Eye (tissue), 1 donor: ENCODE results near the gene ATXN1L.
"Not testable (repeated sequence)": the region's sequence is repeated elsewhere in the genome, so short reads cannot be mapped to it uniquely, and the experiment has no call there.

Experiments used
- DNase-seq: peaks from one replicate; pipeline ENCODE4 v3.0.0-alpha.2; 2015

Gene ATXN1L

DNA sequence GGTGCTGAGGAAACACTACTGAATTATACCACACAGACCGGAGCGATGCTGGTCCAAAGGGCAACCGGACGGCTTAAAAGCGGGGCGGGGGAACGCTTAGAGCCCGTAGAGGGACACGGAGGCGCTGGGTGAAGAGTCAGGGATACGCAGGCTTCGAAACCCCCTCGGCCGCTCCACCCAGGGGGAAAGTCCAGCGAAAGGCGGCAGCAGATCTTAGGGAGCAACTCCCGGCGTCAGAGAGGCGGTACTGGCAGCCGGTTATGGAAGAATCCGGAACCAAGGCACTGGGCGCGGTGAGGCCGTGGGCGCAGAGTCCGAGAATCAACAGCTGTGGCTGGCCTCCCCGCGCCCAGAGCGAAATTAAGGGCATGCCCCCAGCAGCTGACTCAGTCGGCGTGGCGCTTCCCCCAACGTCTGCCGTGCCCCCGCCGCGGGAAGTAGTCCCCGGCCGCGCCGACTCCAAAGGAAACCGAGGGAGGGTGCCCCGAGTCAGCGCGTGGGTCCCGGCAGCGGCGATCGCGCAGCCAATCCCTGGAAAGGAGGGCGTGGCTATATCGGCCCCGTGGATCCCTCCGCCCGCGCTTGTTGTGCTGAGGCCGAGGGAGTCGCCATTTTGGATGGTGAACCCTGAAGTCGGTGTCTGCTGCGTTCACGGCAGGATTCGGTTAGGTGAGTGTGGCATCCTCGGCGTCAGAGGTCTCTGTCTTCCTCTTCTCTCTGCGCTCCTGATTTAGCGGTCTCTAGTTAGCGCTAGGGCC lies 49.3 kb downstream of the ATXN1L start, which contains the start of gene IST1:
IST1 (plus strand) TSS at position 611 of the 758 bp plus-strand sequence. CDS start 20,110 bp downstream, outside the sequence.
- peak; percentile 99 for DNase-seq

DNA sequence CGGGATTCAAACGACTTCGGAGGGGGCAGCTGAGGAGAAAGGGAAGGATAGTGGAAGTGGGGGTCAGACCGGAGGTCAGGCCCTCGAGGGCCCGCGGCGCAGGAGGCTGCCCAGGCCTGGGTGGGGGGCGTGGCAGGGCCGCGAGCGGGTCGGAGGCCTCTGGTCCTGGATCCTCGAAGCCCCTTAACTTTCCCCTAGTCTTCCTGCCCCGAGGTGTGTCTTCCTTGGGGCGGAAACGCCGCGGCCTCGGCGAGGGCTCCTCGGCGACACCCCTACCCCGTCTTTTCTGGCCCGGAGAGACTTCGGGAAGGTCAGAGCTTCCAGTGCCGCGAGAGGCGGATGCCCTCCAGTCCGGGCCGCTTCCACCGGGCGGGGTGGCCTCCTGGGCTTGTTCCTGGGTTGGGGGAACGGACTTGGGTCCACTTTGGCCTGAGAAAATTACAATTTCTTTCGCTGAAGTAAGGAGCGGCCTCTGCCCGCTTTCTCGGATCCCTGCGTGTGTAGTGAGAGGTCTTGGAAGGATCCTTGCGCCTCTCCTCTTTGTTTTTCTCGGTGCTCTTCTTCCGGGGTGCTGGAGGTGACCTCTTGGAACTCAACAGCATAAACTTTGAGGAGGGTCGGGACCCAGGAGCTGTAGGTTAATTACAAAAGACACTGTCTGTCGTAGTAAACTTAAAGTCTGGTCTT lies 50.0 kb downstream of the ATXN1L start:
- no peak for DNase-seq

DNA sequence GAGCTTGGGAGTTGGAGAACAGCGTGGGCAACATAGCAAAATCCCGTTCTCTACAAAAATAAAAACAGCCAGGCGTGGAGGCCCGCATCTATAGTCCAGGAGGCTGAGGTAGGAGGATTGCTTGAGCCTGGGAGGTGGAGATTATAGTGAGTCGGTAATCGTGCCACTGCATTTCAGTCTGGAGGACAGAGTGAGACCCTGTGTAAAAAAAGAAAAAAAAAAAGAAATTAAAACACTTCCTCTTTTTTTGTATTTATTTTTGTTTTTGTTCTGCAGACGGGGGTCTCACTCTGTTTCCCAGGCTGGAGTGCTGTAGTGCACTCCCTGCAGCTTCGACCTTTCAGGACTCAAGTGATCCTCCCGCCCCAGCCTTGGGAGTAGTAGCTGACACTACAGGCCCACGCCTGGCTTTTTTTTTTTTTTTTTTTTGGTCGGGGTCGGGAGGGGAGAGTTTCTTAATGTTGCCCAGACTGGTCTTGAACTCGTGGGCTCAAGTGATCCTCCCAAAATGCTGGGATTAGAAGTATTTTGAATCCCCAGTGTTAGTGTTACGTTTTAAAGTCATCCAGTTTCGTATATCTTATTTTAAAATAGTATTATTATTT lies 51.1 kb downstream of the ATXN1L start:
- no peak for DNase-seq

DNA sequence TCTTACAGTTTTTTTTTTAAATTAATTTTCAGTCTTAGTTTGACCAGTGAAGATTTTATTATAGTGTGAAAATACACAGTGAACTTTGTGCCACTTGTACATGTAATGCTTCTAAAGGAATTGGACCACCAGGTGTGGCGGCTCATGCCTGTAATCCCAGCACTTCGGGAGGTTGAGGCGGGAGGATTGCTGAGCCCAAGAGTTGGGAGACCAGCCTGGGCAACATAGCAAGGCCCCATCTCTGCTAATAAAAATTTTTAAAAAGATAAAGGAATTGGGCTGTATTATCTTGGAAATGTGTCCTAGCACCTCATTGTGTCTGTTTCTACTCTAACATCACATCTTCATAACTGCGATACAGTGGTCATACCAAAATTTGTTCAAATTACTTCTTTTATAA lies 53.4 kb downstream of the ATXN1L start:
- no peak for DNase-seq

DNA sequence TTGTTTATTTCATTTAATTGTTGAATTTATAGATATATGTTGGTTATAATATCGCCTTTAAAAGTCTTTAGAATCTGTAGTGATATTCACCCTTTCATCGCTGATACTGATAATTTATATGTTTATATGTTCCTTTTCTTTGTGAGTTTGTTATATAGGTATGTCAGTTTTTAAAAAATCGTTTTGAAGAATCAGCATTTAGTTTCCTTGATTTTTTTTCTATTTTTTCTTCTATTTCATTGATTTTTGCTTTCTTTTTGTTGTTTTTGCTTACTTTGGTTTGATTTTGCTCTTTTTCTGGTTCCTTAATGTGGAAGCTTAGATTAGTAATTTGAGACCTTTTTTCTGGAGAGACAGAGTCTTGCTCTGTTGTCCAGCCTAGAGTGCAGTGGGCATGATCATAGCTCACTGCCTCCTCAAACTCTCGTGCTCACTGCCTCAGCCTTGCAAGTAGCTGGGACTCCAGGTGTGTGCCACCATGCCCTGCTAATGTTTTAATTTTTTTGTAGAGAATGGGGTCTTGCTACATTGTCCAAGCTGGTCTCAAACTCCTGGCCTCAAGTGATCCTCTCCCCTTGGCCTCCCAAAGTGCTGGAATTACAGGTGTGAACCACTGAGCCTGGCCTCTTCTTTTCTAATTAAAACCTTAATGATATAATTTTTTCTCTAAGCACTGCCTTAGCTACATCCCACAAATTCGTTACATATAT lies 57.0 kb downstream of the ATXN1L start:
- no peak for DNase-seq

DNA sequence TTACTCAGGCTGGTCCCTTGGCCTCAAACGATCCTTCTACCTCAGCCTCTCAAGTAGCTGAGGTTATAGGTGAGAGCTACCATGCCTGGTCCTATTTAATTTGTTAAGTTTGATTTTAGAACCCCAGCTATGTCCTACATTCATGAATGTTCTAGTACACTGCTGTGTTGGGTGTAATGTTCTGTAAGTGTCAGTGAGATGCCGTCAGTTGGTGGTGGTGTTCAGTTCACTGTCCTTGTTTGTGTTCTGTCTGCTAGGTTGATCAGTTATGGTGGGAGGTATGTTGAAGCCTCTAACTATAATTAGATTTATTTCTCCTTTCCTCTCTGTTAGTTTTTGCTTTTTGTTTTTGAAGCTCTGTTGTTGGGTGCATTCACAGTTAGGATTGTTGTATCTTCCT lies 57.8 kb downstream of the ATXN1L start:
- no peak for DNase-seq

DNA sequence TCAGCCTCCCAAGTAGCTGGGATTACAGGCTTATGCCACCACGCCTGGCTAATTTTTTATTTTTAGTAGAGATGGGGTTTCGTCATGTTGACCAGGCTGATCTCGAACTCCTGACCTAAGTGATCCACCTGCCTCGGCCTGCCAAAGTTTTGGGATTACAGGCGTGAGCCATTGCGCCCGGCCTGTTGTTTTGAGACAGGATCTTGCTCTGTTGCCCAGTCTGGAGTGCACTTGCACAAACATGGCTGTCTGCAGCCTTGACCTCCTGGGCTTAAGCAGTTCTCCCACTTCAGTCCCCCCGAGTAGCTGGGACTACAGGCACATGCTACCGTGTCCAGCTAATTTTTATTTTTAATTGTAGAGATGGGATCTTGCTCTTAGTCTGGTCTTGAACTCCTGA lies 58.5 kb downstream of the ATXN1L start:
- DNase-seq = no peak

DNA sequence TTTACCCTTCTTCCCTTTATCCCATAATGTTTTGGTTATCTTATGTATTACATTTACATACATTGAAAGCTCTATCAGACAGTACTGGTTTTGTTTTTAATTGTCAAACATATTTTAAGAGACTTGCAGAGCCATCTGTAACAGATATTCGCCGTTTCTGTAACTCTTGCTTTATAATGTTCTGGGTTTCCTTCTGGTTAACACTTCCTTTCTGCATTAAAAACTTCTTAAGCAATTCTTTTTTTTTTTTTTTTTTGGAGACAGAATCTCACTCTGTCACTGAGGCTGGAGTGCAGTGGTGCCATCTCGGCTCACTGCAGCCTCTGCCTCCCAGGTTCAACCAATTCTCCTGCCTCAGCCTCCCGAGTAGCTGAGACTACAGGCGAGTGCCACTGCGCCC lies 60.0 kb downstream of the ATXN1L start:
- DNase-seq = not testable (repeated sequence)
